K562 (cell line): Measurements from ENCODE around the gene TMEM185B.

Source experiments
- JUNB ChIP-seq: fragments of 450-650 bp; formaldehyde crosslinking; conservative IDR thresholded peaks from 2 replicates; pipeline ENCODE4 v1.4.0; 2020; ENCODE audit warnings: mild to moderate bottlenecking
- KLF1 ChIP-seq: fragments of 450-650 bp; IDR thresholded peaks from 2 replicates; pipeline ENCODE4 v1.6.1; 2016; ENCODE audit warnings: missing genetic modification characterization, missing compliant biosample characterization
- POLR3A ChIP-seq: IDR thresholded peaks from 2 replicates; pipeline ENCODE4 v1.6.1; 2011; ENCODE audit warnings: borderline replicate concordance, mild to moderate bottlenecking, moderate library complexity; ENCODE audit not compliant: insufficient read length, insufficient read depth; ENCODE audit errors: extremely low read depth
- RNF2 ChIP-seq: sonication (generic); IDR thresholded peaks from 2 replicates; pipeline ENCODE4 v1.6.1; 2016
- SPI1 ChIP-seq: IDR thresholded peaks from 2 replicates; pipeline ENCODE4 v1.6.1; 2011; ENCODE audit warnings: low read depth, low read length, control low read depth, borderline replicate concordance
- ZSCAN32 ChIP-seq: fragments of 450-650 bp; formaldehyde crosslinking; IDR thresholded peaks from 2 replicates; pipeline ENCODE4 v1.4.0; 2020; ENCODE audit warnings: mild to moderate bottlenecking, moderate library complexity
- TF ChIP-seq, protein P1 (sequence below), 3 experiments: IDR thresholded peaks in 2 of 3; conservative IDR thresholded peaks in 1 of 3; 2 replicates each; pipeline ENCODE4 v1.5.1; 2011 to 2012; ENCODE audit warnings: low read length in 3 of 3, mild to moderate bottlenecking in 3 of 3, control low read depth in 2 of 3, improper control_type of control experiment in 1 of 3, inconsistent platforms in 1 of 3, low read depth in 1 of 3, mixed read lengths in 1 of 3, moderate library complexity in 1 of 3; ENCODE audit not compliant: insufficient read depth in 2 of 3

DNA sequence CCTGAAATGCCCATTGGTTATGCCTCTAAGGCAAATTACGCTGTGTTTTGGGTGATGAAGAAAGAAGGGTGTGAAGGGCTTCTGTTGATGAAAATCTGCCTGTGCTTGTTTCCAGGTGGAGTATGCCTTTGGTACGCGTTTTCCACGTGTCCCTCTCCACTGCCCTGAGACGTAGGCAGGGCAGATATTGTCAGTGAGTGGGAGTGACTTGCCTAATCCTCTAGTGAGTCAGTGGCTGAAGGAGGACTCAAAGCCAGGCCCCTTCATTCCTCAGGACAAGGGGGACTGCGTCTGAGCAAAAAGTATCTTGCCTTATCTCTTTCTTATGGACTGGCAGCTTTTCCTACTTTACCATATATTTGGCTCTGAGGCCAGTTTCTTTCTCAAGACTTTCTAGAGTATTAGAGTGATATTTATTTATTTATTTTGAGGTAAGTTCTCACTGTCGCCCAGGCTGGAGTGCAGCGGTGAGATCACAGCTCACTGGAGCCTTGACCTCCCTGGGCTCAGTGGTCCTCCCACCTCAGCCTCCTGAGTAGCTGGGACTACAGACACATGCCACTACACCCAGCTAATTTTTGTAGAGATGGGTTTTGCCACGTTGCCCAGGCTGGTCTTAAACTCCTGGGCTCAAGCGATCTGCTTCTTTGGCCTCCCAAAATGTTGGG is 39.7 kb upstream of the TMEM185B start:
- no peak for TF ChIP-seq POLR3A
- TF ChIP-seq KLF1 (tag) = no peak
- TF ChIP-seq, protein P1, sequence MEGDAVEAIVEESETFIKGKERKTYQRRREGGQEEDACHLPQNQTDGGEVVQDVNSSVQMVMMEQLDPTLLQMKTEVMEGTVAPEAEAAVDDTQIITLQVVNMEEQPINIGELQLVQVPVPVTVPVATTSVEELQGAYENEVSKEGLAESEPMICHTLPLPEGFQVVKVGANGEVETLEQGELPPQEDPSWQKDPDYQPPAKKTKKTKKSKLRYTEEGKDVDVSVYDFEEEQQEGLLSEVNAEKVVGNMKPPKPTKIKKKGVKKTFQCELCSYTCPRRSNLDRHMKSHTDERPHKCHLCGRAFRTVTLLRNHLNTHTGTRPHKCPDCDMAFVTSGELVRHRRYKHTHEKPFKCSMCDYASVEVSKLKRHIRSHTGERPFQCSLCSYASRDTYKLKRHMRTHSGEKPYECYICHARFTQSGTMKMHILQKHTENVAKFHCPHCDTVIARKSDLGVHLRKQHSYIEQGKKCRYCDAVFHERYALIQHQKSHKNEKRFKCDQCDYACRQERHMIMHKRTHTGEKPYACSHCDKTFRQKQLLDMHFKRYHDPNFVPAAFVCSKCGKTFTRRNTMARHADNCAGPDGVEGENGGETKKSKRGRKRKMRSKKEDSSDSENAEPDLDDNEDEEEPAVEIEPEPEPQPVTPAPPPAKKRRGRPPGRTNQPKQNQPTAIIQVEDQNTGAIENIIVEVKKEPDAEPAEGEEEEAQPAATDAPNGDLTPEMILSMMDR (IDR thresholded peaks at IDR 0.05 in 2 of 3, conservative IDR thresholded peaks at IDR 0.05 in 1 of 3; ENCODE audit: insufficient read depth in 2 of 3, low read depth in 1 of 3, low read length in 3 of 3) = no peak
- 0 out of 2 replicates have a peak, but pooled peaks have one; percentile 35 for TF ChIP-seq RNF2
- no peak for TF ChIP-seq SPI1
- TF ChIP-seq JUNB (CRISPR knock-in tag) = no peak
- TF ChIP-seq ZSCAN32 = no peak
